IMR-90 (cell line): ENCODE results near the gene ERC2. TPM values are rescaled to one million over a fixed set of nuclear protein-coding genes. Genes with fewer than 3 reads are reported as not detected.

Experiments used
- ATAC-seq: fragments of 200-7000 bp; cut with Tn5 transposase; 2 replicates; pipeline ENCODE4 v1.9.1; 2020; ENCODE audit warnings: low read depth, mild to moderate bottlenecking, moderate library complexity
- BruUV-seq: library from RNA; stranded (reverse); fragments of 400-500 nt; replicated peaks from 2 replicates; lab custom pipeline; 2021; lab: Mats Ljungman, UMichigan
- CTCF ChIA-PET: fragments of 300-600 bp; formaldehyde crosslinking; extraction: SDS; loops from one replicate; lab custom pipeline; 2021; ENCODE audit warnings: antibody characterized with exemption; lab: Yijun Ruan, JAX
- POLR2A ChIA-PET: fragments of 300-600 bp; sonication (Branson Sonifier 250); formaldehyde crosslinking; loops from one replicate; lab custom pipeline; 2022; ENCODE audit warnings: antibody characterized with exemption; ENCODE audit not compliant: unreplicated experiment; lab: Charles Lee
- DNase-seq: peaks from one replicate; pipeline ENCODE4 v3.0.0; 2013
- H2AFZ ChIP-seq: replicated peaks from 2 replicates; pipeline ENCODE3; 2013; ENCODE audit warnings: low read length, mild to moderate bottlenecking; ENCODE audit not compliant: poor library complexity
- H2AK5ac ChIP-seq: 2 replicates; pipeline ENCODE4 v1.6.1; 2013; ENCODE audit warnings: low read depth, low read length, inconsistent platforms
- H2AK9ac ChIP-seq: replicated peaks from 2 replicates; pipeline ENCODE3; 2013; ENCODE audit warnings: mild to moderate bottlenecking, low read depth, low read length, moderate library complexity; ENCODE audit not compliant: poor library complexity
- H2BK120ac ChIP-seq: 2 replicates; pipeline ENCODE4 v1.6.1; 2013; ENCODE audit warnings: low read depth, low read length, inconsistent platforms
- H2BK15ac ChIP-seq: 3 replicates; pipeline ENCODE4 v1.6.1; 2013; ENCODE audit warnings: low read depth, low read length, inconsistent platforms
- H2BK20ac ChIP-seq: 2 replicates; pipeline ENCODE4 v1.6.1; 2013; ENCODE audit warnings: low read depth, mild to moderate bottlenecking, inconsistent platforms, low read length, moderate library complexity
- H2BK5ac ChIP-seq: 2 replicates; pipeline ENCODE4 v1.6.1; 2013; ENCODE audit warnings: mild to moderate bottlenecking, low read depth, low read length, inconsistent platforms; ENCODE audit not compliant: poor library complexity, severe bottlenecking
- H3K14ac ChIP-seq: replicated peaks from 2 replicates; pipeline ENCODE4 v1.6.1; 2013; ENCODE audit warnings: low read depth, low read length, inconsistent platforms
- H3K18ac ChIP-seq: 2 replicates; pipeline ENCODE4 v1.6.1; 2013; ENCODE audit warnings: low read depth, low read length, control low read depth
- H3K23ac ChIP-seq: 2 replicates; pipeline ENCODE4 v1.6.1; 2013; ENCODE audit warnings: low read depth, low read length, inconsistent platforms
- H3K27ac ChIP-seq: 2 replicates; pipeline ENCODE4 v1.5.1; 2013; ENCODE audit warnings: mild to moderate bottlenecking, control low read depth, low read length; ENCODE audit not compliant: insufficient read depth
- H3K27me3 ChIP-seq: 2 replicates; pipeline ENCODE4 v1.6.1; 2013; ENCODE audit warnings: low read length; ENCODE audit not compliant: control insufficient read depth, insufficient read depth
- H3K36me3 ChIP-seq: 2 replicates; pipeline ENCODE4 v1.6.1; 2013; ENCODE audit warnings: low read length, mixed read lengths; ENCODE audit not compliant: control insufficient read depth, insufficient read depth
- H3K4ac ChIP-seq: 2 replicates; pipeline ENCODE4 v1.6.1; 2013; ENCODE audit warnings: low read depth, low read length, inconsistent platforms
- H3K4me1 ChIP-seq: 2 replicates; pipeline ENCODE4 v1.6.1; 2013; ENCODE audit warnings: low read length, mixed read lengths; ENCODE audit not compliant: control insufficient read depth, insufficient read depth
- H3K4me2 ChIP-seq: 2 replicates; pipeline ENCODE4 v1.6.1; 2013; ENCODE audit warnings: low read depth, mild to moderate bottlenecking, control low read depth, low read length, moderate library complexity
- H3K4me3 ChIP-seq: 2 replicates; pipeline ENCODE4 v1.5.1; 2013; ENCODE audit warnings: low read depth, mild to moderate bottlenecking, control low read depth, low read length, moderate library complexity; ENCODE audit not compliant: insufficient read depth
- H3K56ac ChIP-seq: 2 replicates; pipeline ENCODE4 v1.6.1; 2013; ENCODE audit warnings: low read length, inconsistent platforms; ENCODE audit not compliant: insufficient read depth; ENCODE audit errors: extremely low read depth
- H3K79me1 ChIP-seq, 2 experiments: 2 replicates each; pipeline ENCODE4 v1.6.1; 2013; ENCODE audit warnings: low read length in 2 of 2, inconsistent platforms in 1 of 2, low read depth in 1 of 2
- H3K9ac ChIP-seq: 2 replicates; pipeline ENCODE4 v1.6.1; 2013; ENCODE audit warnings: low read depth, low read length, control low read depth
- H3K9me1 ChIP-seq: 2 replicates; pipeline ENCODE4 v1.6.1; 2013; ENCODE audit warnings: low read length, inconsistent platforms; ENCODE audit not compliant: insufficient read depth
- H3K9me3 ChIP-seq: 2 replicates; pipeline ENCODE4 v1.6.1; 2013; ENCODE audit warnings: low read length; ENCODE audit not compliant: control insufficient read depth, insufficient read depth
- H4K20me1 ChIP-seq: 2 replicates; pipeline ENCODE4 v1.6.1; 2013; ENCODE audit warnings: low read length, inconsistent platforms; ENCODE audit not compliant: insufficient read depth
- H4K5ac ChIP-seq: 2 replicates; pipeline ENCODE4 v1.6.1; 2013; ENCODE audit warnings: mild to moderate bottlenecking, low read depth, low read length, control low read depth
- H4K8ac ChIP-seq, 2 experiments: 2 replicates each; pipeline ENCODE4 v1.6.1; 2013; ENCODE audit warnings: low read depth in 2 of 2, low read length in 2 of 2, control low read depth in 1 of 2, inconsistent platforms in 1 of 2
- H4K91ac ChIP-seq: 2 replicates; pipeline ENCODE4 v1.6.1; 2013; ENCODE audit warnings: low read depth, low read length, inconsistent platforms; ENCODE audit not compliant: insufficient read depth
- FOS ChIP-seq: fragments of 150-350 bp; IDR thresholded peaks from 2 replicates; pipeline ENCODE4 v1.6.1; 2016; ENCODE audit warnings: low read depth, low read length
- WGBS, 2 experiments: methylation state at CpG; one replicate each; pipeline versions ENCODE4 v1.1.5 to v1.1.7; 2013; ENCODE audit warnings: missing lambda C conversion rate in 2 of 2; ENCODE audit not compliant: insufficient read length in 1 of 2; ENCODE audit errors: extremely low coverage in 2 of 2; 5-methylcytosine and 5-hydroxymethylcytosine counted together
- dilution Hi-C: fragments of 300-500 bp; cut with HindIII; formaldehyde crosslinking; loops from one replicate; pipeline ENCODE4 v1.14.3; 2018; ENCODE audit warnings: low sequenced_read_pairs; ENCODE audit not compliant: unreplicated experiment
- in situ Hi-C: fragments of 300-500 bp; cut with MboI; formaldehyde crosslinking; loops from 3 replicates; pipeline ENCODE4 v1.14.3; 2019; ENCODE audit warnings: low sequenced_read_pairs, inconsistent platforms, mixed read lengths
- intact Hi-C: fragments of 100-400 bp; cut with micrococcal nuclease; formaldehyde crosslinking; loops from 2 replicates; pipeline ENCODE4 v1.10.0; 2022
- polyA plus RNA-seq, 3 experiments: library from polyadenylated mRNA; depleted of rRNA; stranded (reverse); fragments of >200 nt; gene quantifications; 2 replicates each; pipeline ENCODE4 v1.2.3, GENCODE V29; 2012; ENCODE audit warnings: low replicate concordance in 1 of 3
- total RNA-seq: library from RNA; depleted of rRNA; stranded (reverse); fragments of >200 nt; gene quantifications from 2 replicates; pipeline ENCODE4 v1.2.3, GENCODE V29; 2012

Gene ERC2
- total and polyA plus RNA-seq, 2 of the 4 experiments (the other 2 are of a cell fraction): 0.17 to 0.18 TPM

DNA sequence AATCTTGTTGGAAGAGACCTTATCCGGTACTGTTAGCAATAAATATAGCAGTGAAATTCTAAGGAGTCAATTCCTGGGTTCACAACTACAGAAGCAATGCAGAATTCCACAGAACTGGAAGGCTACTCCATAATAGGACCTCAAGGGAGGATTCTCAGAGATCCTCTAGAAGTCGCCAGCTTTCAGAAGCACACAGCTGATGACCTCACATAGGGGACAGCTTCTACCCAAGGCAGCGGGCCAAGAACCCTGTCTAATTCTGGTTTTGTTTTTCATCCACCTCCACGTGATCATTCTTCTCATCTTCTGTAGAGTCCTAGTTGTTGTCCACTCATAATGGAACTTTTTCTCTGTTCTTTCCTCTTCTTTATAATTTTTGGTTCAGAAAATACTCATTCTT is 99.4 kb downstream of the ERC2 start:
- Histone ChIP-seq H4K8ac (no peak overlapping the region), H2AK5ac (no peak overlapping the region), H3K56ac (no peak overlapping the region), H3K27ac (no peak overlapping the region), H2BK15ac (no peak overlapping the region), H3K36me3 (no peaks in the 10 kb centered on the region), H3K9me3 (no peaks in the 10 kb centered on the region), H4K5ac (no peak overlapping the region), H3K9ac (no peak overlapping the region), H3K14ac (no peak overlapping the region), H4K91ac (no peak overlapping the region), H2AK9ac (no peak overlapping the region), H3K9me1 (no peaks in the 10 kb centered on the region), H2BK120ac (no peak overlapping the region), H3K23ac (no peak overlapping the region), H3K4ac (no peak overlapping the region), H3K18ac (no peak overlapping the region), H4K20me1 (no peaks in the 10 kb centered on the region), H2BK5ac (no peak overlapping the region), H3K79me1 (no peaks in the 10 kb centered on the region), H2BK20ac (no peak overlapping the region), H3K4me1 (no peaks in the 10 kb centered on the region), H3K4me2 (no peak overlapping the region), H2AFZ (no peak overlapping the region), H3K27me3 (no peaks in the 10 kb centered on the region), H3K4me3 (no peak overlapping the region)
- ATAC-seq (no peak), DNase-seq (no peak)
- in situ Hi-C loops: no loop called here
- ChIA-PET CTCF (no interaction called here), POLR2A (no interaction called here)
- intact Hi-C loops: no loop called here
- TF ChIP-seq FOS: no peak
- no CpG with 5 or more reads among the region's 4 CpGs for WGBS, 2 experiments
- no TSS peak for BruUV-seq
- dilution Hi-C loops: no loop called here
